Ectodermal cell (in vitro differentiated cells): ENCODE results near the gene RPLP2.
A peak's percentile ranks its signal among the peaks of the same experiment; 100 is the strongest.

Source experiments
- H3K27ac ChIP-seq: 2 replicates; pipeline ENCODE4 v1.7.0; 2013; ENCODE audit warnings: mild to moderate bottlenecking, low read depth, low read length; ENCODE audit not compliant: insufficient read depth, poor library complexity, severe bottlenecking
- H3K27me3 ChIP-seq: 2 replicates; pipeline ENCODE4 v1.7.0; 2013; ENCODE audit warnings: mild to moderate bottlenecking, low read length; ENCODE audit not compliant: insufficient read depth, control insufficient read depth, poor library complexity, severe bottlenecking
- H3K36me3 ChIP-seq: one replicate; pipeline ENCODE4 v1.7.0; 2013; ENCODE audit warnings: low read length; ENCODE audit not compliant: control insufficient read depth, insufficient read depth
- H3K4me1 ChIP-seq: one replicate; pipeline ENCODE4 v1.7.0; 2013; ENCODE audit warnings: low read length; ENCODE audit not compliant: control insufficient read depth, insufficient read depth
- H3K4me3 ChIP-seq: 2 replicates; pipeline ENCODE4 v1.7.0; 2013; ENCODE audit warnings: low read depth, low read length, control low read depth; ENCODE audit not compliant: insufficient read depth
- H3K9me3 ChIP-seq: 2 replicates; pipeline ENCODE4 v1.7.0; 2013; ENCODE audit warnings: mild to moderate bottlenecking, low read length, moderate library complexity; ENCODE audit not compliant: control insufficient read depth
- WGBS, 2 experiments: methylation state at CpG; one replicate each; pipeline ENCODE4 v1.1.7; 2013; ENCODE audit warnings: missing lambda C conversion rate in 2 of 2; 5-methylcytosine and 5-hydroxymethylcytosine counted together

The RPLP2 gene

DNA sequence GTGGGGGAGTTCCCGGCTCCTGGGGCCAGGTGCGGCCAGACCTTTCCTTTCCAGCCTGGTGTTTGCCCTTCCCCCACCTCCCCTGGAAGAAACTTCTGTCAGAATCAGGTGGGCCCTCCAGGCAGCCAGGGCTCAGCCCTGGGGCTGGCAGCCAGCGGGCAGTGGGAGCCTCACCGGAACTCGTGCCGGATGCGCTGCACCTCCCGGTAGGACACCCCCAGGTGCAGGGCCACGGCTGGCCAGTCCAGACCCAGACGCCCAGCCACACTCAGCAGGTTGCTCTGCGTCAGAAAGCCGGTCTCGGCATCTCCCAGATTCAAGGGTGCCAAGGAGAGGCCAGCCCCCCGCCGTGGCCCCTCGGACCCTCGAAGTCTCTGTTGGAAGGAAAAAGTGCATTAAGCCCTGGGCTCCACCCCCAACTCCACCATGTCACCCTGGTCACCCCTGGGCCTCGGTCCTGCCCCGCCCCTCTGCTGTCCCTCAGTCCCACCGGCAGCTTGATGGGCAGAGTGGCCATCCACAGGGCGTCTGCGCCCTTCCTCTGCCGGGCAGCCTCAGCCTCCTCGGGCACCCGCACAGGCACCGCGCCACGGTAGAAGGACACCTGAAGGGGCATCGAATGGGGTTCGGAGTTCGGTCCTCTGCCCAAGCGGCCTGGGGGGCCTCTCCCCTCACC, 10.0 kb upstream of the RPLP2 start:
- Histone ChIP-seq H3K27me3 (no peaks in the 10 kb centered on the region), H3K9me3 (no peaks in the 10 kb centered on the region), H3K4me3 (no peak overlapping the region), H3K36me3 (peaks cover 8% of the 10 kb centered on the region), H3K4me1 (peaks cover 21% of the 10 kb centered on the region), H3K27ac (no peak overlapping the region)
- 94 to 95% methylated on average over 32 of the region's 32 CpGs for WGBS, 2 experiments

DNA sequence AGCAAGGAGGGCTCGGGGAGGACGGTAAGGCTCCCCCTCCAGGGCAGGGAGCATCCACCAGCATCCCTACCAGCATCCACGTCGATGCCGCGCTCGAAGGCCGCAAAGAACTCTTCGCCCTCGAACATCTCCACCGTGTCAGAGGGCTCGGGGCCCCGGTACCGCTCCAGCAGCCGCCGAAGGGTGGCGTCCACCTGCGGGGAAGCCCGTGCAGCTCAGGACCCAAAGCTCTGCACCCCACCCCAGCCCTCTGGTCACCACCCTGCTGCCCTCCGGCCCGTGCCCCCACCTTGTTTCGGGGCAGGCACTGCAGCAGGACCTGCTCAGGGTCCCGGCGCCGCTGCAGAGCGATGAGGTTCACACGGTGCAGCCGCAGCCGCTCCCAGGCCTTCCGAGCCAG, 9.3 kb upstream of the RPLP2 start:
- no peaks in the 10 kb centered on the region for H3K9me3 ChIP-seq
- H3K4me3 ChIP-seq = no peak overlapping the region
- WGBS, 2 experiments = 96% methylated on average over 30 of the region's 30 CpGs
- H3K27ac ChIP-seq = no peak overlapping the region
- peaks cover 8% of the 10 kb centered on the region for H3K36me3 ChIP-seq
- H3K27me3 ChIP-seq = no peaks in the 10 kb centered on the region
- H3K4me1 ChIP-seq = peaks cover 20% of the 10 kb centered on the region

DNA sequence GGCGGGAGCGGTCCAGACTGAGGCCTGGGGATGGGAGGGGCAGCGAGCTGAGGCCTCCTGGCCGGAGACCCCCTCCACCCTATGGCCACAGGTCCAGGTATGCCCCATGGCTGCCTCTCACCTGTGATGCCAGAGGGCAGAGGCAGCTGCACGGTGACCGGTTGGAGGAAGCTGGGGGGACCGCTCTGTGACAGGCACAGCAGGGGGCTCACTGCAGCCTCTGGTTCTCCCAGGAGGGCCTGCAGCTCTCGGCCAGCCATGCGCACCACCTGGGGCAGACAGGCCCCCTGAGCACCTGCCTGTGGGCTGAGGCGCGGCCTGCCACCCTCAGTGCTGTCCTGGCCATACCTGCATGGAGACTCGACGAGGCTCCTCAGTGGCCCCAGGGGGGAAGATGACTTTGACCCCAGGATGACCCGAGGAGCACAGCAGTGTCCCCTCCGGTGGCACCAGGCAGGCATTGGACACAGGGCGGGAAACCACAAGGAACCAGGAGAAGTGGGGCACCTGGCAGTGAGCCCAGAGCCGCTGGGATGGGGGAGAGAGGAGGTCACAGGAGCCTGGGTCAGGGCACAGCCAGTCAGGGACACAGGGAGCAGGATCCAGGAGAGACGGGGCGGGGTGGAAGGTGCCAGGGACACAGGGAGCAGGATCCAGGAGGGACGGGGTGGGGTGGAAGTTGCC, 8.5 kb upstream of the RPLP2 start:
- H3K4me3 ChIP-seq = no peak overlapping the region
- peaks cover 8% of the 10 kb centered on the region for H3K36me3 ChIP-seq
- no peak overlapping the region for H3K27ac ChIP-seq
- H3K9me3 ChIP-seq = no peaks in the 10 kb centered on the region
- H3K27me3 ChIP-seq = no peaks in the 10 kb centered on the region
- H3K4me1 ChIP-seq = peaks cover 15% of the 10 kb centered on the region
- 95 to 96% methylated on average over 20 of the region's 20 CpGs for WGBS, 2 experiments

DNA sequence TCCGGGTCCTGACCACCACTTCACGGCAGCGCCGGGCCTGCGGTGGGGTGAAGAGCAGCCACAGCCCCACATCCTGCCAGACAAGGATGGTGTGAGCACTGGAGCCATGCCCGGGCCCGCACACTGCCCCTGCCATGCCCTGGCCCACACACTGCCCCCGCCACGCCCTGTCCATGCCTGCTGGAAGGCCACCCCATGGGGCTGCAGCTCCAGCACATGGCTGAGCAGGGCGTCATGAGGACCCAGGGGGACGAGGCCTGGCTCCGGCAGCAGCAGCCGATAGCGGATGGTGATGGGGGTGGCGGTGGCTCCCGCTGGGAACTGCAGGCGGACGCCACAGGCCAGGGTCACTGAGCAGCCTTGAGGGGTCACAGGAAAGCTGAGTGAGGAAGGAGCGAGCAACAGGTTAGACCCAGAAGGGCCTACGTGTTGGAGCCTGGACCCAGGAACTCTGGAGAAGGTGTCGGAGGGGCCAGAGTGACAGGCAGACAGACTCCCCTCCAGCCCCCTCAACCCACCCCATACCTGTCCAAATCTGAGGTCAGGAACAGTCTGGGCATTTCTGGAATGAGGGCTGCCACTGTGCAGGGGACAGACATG, 7.6 kb upstream of the RPLP2 start:
- Histone ChIP-seq H3K36me3 (peaks cover 8% of the 10 kb centered on the region), H3K4me1 (peaks cover 8% of the 10 kb centered on the region)
- 95 to 97% methylated on average over 21 of the region's 21 CpGs for WGBS, 2 experiments

DNA sequence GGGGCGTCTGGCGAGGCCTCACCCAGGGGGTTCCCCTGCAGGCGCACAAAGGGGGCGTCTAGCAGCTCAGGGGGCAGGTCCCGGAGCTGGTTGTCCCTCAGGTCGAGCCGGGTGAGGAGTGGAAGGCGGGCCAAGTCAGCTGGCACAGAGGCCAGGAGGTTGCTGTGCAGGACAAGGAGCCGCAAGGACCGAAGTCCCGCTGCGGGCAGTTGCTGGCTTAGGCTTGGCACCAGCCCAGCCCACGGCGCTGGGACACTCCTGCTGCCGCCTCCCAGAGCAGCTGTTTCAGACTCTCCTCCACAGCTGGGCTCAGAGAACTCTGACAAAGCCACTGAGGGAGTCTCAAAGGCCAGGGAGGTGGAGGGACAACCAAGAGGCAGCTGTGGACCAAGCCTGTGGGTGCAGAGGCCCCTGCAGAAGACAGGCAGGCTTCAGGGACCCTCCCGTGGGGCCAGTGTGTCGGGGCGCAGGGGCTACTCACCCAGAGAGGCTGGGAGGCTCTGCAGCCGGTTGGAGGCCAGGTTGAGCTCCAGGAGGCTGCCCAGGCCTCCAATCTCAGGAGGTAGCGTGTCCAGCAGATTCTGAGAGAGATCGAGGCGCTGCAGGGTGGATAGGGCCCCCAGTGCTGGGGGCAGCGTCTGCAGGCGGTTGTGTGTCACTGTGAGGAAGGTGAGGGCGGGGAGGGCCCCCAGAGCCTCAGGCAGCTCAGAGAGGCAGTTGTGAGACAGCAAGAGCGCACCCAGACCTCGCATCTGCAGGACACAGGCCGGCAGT, 6.9 kb upstream of the RPLP2 start:
- H3K36me3 ChIP-seq = peaks cover 8% of the 10 kb centered on the region
- no peaks in the 10 kb centered on the region for H3K9me3 ChIP-seq
- 96% methylated on average over 28 of the region's 28 CpGs for WGBS, 2 experiments
- peaks cover 8% of the 10 kb centered on the region for H3K4me1 ChIP-seq
- no peaks in the 10 kb centered on the region for H3K27me3 ChIP-seq
- no peak overlapping the region for H3K4me3 ChIP-seq
- H3K27ac ChIP-seq = no peak overlapping the region

More for the DNA sequence above, 7.6 kb upstream of the RPLP2 start:
- no peak overlapping the region for H3K4me3 ChIP-seq
- H3K27me3 ChIP-seq = no peaks in the 10 kb centered on the region
- H3K9me3 ChIP-seq = no peaks in the 10 kb centered on the region
- no peak overlapping the region for H3K27ac ChIP-seq

DNA sequence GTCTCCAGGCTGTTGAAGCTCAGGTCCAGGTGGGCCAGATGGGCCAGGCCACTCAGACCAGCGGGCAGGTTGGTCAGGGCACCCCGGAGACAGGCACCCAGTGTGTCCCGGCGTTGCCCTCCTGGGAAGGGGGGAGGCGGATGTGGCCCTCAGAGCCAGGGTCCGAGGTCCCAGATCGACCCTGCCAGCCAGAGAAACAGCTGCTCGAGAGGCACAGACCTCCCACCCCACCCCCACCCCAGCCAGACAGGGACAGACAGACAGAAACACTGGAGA, 6.4 kb upstream of the RPLP2 start:
- H3K9me3 ChIP-seq = no peaks in the 10 kb centered on the region
- H3K4me3 ChIP-seq = no peak overlapping the region
- peaks cover 8% of the 10 kb centered on the region for H3K4me1 ChIP-seq
- peaks cover 8% of the 10 kb centered on the region for H3K36me3 ChIP-seq
- 86 to 91% methylated on average over 8 of the region's 8 CpGs for WGBS, 2 experiments
- no peak overlapping the region for H3K27ac ChIP-seq
- H3K27me3 ChIP-seq = no peaks in the 10 kb centered on the region

DNA sequence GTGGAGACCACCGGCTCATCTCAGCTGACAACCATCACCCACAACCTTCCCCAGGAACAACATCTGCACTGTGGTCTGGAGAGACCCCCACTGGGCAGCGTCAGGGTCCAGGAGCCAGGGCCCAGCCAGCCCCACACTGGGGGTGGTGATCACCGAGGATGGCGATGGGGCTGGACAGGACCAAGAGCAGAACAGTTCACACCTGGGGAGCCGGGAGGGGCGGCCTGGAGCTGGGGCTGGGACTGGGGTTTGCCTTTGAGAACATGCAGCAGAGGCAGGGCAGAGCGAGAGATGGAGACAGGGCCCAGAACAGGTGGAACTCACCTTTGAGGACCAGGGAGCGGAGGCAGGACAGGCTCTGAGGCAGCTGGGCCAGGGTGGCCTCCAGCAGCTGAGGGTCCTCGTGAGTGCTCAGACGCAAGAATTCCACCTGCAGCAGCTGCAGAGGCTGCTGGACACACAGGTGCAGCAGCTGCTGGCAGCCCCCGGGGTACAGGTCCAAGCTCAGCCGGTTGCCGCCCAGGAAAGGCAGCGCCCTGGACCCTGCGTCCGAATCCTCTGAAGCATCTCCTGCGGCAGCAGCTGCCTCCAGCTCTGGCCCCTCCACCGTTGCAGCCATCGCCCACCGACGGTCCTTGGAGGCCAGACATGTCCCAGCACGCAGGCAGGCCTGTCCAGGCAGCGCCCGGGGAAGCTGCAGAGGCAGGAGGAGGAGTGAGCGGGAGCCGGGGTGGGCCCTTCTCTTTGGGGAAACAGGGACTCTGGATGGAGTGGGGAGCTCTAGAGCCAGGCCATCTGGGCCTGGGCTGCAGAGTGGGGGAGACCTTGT, 5.8 kb upstream of the RPLP2 start:
- WGBS, 2 experiments = 80 to 81% methylated on average over 26 of the region's 26 CpGs
- Histone ChIP-seq H3K9me3 (no peaks in the 10 kb centered on the region), H3K4me1 (peaks cover 8% of the 10 kb centered on the region), H3K27ac (no peak overlapping the region), H3K4me3 (peak overlapping the region; percentile 64), H3K36me3 (peaks cover 8% of the 10 kb centered on the region), H3K27me3 (no peaks in the 10 kb centered on the region)

DNA sequence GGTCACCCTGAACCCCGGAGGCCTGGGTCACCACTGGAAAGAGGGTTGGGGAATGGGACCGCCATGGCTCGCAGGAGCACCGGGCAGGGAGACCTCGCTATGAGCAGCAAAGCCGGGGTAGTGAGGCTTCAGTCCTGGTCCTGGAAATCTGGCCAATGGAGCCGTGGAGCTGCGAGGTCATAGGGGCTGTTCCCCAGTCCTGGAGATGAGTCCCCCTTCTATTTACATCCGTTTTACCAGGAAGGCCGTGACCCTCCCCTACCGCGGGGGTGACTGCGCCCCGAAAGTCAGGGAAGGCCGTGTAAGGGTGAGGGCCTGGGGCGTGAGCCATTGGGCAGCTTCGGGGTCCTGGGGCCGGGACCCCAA, 5.2 kb upstream of the RPLP2 start:
- Histone ChIP-seq H3K4me1 (peaks cover 8% of the 10 kb centered on the region), H3K27ac (no peak overlapping the region)

DNA sequence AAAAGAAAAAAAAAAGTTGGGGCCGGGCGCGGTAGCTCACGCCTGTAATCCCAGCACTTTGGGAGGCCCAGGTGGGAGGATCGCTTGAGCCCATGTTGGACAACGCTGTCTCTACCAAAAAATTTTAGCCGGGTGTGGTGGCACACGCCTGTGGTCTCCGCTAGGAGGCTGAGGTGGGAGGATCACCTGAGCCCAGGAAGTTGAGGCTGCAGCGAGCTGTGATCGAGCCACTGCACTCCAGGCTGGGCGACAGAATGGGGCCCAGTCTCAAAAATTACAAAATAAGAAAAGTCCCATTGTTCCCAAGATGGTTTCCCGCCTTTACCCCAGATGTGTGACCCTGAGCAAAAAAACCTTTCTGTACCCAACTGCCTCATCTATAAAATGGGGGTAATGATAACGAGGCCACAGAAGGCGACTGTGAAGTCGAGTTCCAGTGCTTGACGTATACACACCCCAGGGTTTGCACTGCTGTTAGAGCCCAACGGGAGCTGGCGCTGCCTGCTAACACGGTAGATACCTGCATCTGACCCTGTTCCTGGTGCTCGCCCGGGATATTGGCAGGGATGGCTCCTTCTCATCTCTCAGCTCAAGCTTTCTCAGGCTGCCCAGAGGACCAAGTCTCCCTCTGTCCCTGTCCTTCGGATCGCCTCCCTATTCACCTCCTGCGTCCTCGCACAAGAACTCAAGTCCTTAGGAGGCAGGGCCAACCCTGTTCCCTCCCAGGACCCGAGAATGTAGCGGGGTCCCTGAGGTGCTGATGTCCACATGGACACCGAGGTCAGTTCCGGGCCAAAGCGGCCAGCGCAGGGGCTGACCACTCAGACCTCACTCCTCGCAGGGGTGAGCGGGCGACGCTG, 1.1 kb upstream of the RPLP2 start:
- 37% methylated on average over 36 of the region's 36 CpGs for WGBS, 2 experiments
- H3K27ac ChIP-seq = peak overlapping the region; percentile 94
- H3K27me3 ChIP-seq = no peaks in the 10 kb centered on the region
- peaks cover 23% of the 10 kb centered on the region for H3K4me1 ChIP-seq
- H3K4me3 ChIP-seq = peak overlapping the region; percentile 98
- no peaks in the 10 kb centered on the region for H3K9me3 ChIP-seq
- peaks cover 23% of the 10 kb centered on the region for H3K36me3 ChIP-seq

More for the DNA sequence above, 5.2 kb upstream of the RPLP2 start:
- 37 to 39% methylated on average over 18 of the region's 18 CpGs for WGBS, 2 experiments
- H3K27me3 ChIP-seq = no peaks in the 10 kb centered on the region
- peak overlapping the region; percentile 64 for H3K4me3 ChIP-seq
- no peaks in the 10 kb centered on the region for H3K9me3 ChIP-seq
- peaks cover 8% of the 10 kb centered on the region for H3K36me3 ChIP-seq
